Dedifferentiated amniotic fluid mesenchymal stem cell (primary cell): ENCODE data around the gene WNT1.
A peak's percentile ranks its signal among the peaks of the same experiment; 100 is the strongest.

Experiments used
- DNase-seq: peaks from one replicate; pipeline ENCODE4 v3.0.0-alpha.2; 2016; ENCODE audit errors: extremely low spot score

The WNT1 gene

DNA sequence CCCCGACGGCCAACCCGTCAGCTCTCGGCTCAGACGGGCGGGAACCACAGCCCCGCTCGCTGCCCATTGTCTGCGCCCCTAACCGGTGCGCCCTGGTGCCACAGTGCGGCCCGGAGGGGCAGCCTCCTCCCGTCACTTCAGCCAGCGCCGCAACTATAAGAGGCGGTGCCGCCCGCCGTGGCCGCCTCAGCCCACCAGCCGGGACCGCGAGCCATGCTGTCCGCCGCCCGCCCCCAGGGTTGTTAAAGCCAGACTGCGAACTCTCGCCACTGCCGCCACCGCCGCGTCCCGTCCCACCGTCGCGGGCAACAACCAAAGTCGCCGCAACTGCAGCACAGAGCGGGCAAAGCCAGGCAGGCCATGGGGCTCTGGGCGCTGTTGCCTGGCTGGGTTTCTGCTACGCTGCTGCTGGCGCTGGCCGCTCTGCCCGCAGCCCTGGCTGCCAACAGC lies at the start of gene WNT1:
Gene WNT1, plus strand, starts transcription at position 32 of the 450 bp plus-strand sequence. Its CDS starts 329 bp downstream, at position 361.
- DNase-seq: no peak

DNA sequence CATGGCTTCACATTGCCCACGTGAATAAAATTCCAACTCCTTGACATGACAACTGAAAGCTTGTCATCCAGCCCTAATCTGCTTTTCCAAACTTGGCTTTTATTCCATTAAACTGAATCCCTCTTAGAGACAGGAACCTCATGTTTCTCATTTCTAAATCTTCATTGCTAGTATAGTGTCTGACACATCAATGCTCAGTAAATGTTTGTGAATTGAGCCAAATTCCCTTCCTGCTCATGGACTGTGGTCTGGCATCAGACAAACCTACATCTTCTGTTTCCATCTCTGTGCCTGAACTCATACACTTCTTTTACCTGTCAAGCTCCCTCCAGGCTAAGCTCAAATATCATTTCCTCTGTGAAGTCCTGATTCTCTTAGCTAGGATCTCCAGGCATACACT lies 48.6 kb upstream of the WNT1 start:
- DNase-seq: no peak

- no peak for DNase-seq
Measured at GRCh38 chr12:48930475-48930874, 47.6 kb upstream of the WNT1 start.

DNA sequence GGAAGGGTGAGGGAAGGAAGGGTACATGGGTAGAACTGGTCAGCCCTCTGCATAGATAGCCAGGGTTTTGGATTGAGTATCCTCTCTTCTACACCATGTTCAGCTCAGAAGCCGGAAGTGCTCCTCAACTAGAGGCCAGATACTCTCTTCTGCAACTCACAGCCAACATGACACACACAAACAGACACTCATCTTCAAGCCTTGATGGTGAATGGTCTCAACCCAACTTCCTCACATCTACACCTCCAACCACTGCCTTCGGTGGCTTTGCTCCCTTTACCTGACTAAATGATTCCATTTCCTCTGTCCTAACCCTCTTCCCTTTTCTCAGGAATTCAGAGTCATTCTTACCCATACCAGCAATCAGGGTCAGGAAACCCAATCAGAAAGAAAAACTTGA lies 45.2 kb upstream of the WNT1 start:
- DNase-seq: no peak

GRCh38 chr12:48933664-48934311 lies 44.3 kb upstream of the WNT1 start:
- no peak for DNase-seq

DNA sequence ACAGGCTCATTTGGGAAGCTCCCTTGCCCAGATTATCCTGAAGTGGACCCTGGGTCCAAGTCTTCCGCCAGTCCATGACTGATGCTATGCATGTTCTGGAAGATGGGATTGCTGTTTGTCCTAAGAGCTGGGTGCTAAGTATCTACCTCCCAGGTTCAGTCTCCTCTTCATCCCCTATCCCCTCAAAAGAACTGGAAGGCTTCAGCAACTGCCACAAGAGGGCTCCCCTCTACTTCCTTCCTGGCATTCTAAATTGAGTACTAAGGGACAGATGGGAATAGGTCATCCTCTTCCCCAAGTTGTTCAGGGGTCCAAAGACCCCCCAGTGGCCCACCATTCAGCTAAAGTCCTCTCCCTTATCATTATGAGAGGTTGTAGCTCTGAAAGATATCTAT lies 43.8 kb upstream of the WNT1 start:
- DNase-seq: no peak

- DNase-seq: peak; percentile 74
Measured at GRCh38 chr12:48936379-48936979, 41.6 kb upstream of the WNT1 start.

GRCh38 chr12:48937170-48937569 lies 41.0 kb upstream of the WNT1 start:
- DNase-seq: no peak

DNA sequence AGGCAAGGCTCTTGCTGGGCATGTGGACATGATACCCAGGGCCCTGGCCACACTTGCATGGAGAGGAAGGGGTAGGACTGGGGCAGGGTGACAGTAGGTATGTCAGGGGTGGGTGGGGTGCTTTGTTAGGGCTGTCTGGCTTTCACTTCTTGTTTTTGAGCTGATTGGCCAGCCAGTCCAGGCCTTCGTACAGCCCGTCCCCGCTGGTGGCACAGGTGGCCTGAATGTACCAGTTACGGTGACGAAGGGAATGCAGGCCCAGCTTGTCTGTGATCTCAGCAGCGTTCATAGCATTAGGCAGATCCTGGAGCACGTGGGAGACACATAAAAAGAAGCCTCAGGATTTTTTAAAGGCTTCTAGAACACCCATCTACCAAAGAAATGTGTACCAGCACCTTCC lies 39.3 kb upstream of the WNT1 start:
- DNase-seq: no peak

DNA sequence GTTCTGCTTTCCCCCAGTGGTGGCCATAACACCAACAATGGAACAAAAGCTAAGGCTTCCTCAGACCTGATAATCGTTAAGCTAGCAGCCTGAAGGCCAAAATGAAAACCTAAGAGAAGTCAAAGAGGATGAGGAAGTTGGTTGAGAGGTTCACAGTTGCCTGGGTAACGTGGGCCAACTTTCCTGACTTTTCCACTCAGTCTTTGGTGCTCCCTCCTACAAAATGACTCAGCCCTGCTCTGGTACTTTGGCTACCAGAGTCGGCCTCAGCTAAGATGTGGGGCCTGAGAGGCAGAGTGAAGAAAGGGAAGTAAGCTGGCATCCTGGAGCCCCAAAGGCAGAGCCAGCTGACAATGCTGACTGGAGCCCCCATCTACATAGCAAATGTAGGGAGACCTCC lies 37.9 kb upstream of the WNT1 start:
- no peak for DNase-seq

DNA sequence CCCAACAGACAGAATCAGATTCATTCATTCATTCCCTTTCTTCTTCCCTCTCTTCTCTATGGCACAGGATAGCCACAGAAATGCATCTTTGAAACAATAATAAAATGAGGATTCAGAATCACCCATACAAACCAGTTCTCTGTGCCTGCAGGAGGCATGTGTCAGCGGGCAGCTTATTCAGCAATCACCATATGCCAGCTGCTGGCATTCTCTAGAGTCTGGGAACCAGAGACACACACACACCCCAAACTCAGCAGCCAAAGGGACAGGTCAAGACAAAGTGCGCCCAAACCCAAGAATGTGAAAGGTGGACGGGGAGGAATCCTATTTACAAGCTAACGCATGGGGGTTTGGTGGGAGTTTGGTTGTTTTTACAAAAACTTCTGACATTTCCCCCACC lies 34.9 kb upstream of the WNT1 start:
- DNase-seq: no peak

DNA sequence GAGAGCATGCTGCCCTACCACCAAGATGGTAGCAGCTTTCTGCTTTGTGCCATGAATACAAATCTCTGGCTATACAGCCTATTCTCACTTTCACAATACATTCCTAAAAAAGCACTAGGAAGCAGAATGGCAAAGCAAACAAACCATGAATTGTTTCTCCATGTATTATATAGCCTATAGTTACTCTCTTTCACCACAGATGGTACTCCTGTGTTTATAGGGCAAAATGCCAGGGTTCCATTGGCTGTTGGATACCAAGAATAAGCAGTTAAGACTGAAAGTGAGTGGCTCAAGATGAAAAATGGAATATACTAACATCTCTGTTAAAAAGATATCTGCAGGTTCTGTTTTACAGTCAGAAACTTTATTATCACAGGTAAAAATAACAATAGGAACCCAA lies 31.9 kb upstream of the WNT1 start:
- DNase-seq: no peak

- DNase-seq: no peak
Measured at GRCh38 chr12:48946943-48947342, 31.2 kb upstream of the WNT1 start.

DNA sequence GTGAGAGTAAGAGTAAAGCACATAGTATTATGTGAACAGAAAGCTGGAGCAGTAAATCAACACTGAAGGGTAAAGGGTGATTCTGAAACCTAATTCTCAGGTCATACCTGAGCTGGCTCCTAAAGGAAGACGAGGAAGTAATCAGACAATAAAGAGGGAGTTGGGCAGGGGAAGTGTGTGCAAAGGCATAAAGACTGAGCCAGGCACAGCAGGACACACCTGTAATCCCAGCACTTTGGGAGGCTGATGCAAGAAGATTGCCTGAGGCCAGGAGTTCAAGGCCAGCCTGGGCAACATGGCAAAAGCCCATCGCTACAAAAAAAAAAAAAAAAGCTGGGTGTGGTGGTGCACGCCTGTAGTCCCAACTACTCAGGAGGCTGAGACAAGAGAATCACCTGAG lies 30.4 kb upstream of the WNT1 start:
- no peak for DNase-seq

GRCh38 chr12:48952691-48953090 lies 25.4 kb upstream of the WNT1 start:
- DNase-seq: no peak

DNA sequence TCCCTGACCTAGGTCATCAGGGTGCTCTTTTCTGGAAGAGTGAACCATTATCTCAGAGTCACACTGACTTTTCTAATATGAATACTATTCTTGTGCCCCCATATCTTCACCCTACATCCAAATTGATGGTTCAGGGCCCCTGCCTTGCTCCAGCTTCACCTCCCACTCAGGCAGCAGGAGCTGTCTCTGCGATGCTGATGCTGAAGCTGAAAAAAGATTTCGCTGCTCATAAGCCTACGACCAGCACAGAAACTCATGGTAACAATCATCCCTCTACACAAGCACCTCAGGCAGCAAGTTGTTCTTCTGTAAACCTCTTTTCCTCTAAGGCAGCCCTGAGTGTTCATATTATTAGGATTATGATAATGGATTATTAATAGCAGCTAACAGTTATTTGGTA lies 24.1 kb upstream of the WNT1 start:
- no peak for DNase-seq

DNA sequence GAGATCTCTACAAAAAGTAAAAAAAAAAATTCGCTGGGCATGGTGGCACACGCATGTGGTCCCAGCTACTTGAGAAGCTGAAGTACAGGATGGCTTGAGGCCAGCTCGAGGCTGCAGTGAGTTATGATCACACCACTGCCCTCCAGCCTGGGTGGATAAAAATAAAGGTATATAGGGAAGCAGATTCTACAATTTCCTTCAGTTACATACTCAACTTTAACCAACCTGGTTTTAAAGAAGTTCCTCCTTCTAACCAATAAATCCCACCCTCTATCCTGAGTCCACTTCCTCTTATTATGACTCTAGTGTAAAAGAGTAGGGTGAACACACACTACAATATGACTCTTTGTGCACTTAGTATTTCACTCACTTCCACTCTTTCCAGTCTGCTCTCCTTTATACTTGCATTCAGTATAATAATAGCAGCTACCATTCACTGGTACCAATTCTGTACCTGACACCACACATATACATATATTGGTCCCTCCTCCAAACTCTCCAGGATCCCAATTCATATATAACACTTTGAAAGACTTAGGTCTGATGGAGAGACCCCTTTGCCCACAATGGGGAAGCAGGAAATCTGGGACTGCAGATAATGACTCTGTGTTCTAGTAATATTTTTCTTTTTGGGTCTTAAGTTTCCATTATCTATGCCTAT lies 23.2 kb upstream of the WNT1 start:
- no peak for DNase-seq

DNA sequence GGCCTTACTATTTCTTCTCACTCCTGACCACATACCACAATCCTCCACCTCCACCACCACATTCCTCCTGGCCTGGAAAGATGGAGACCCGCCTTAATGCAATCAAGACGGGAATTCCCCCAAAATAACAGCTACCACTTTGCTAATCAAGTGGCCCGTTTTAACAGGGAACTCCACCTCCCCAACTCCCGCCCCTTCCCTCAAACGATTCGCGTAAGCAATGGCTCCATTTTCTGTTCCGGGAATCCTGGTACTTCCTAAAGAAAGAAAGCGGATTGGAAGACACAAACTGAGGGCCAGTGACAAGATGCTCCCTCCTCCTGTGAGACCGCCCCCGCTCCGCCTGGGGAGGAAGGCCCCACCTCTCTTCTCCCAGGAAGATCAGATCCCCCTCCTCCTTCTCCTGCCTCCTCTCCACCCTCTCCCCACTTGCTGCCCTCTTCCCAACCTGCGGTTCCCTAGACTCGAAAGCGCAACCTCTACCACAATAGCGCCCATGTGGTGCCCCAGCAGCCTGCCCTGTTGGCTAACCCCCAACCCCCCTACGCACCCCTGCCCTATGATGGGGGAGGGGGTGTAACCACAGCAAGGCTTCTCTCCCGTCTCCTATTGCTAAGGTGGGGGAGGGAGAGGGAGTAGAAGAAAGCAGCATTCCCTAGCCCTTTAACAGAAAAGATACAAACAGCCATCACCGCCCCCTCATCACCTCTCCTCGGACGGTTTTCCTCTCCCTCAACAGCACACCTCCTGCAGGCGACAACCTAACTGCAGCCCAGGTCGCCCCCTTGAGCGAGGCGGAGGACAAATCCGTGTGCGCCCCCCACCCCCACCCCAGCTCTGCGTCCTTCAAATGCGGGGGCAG lies 21.6 kb upstream of the WNT1 start:
- DNase-seq: peak; percentile 97

GRCh38 chr12:48957141-48958048 lies 20.7 kb upstream of the WNT1 start, which contains the start of gene ARF3:
TSS of gene ARF3 (minus strand) at chr12:48957487. CDS start at chr12:48941095, 16,392 bp downstream.
- DNase-seq: peak; percentile 92

DNA sequence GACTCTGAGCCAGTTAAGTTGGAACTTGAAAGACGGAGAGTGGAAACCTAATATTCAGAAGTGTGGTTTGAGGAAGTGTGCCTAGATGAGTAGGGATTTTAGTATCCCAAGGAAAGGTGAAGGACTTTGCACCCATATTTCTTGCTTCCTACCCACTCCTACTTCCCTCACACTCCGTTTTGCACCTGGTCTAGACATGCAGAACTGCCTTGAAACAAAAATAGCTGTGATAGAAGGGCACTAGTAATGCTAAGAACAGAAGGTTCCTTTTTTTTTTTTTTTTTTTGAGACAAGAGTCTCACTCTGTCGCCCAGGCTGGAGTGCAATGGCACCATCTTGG lies 20.1 kb upstream of the WNT1 start:
- DNase-seq: no peak

- no peak for DNase-seq
Measured at GRCh38 chr12:48960834-48961233, 17.3 kb upstream of the WNT1 start.
